Neural progenitor cell (in vitro differentiated cells): ENCODE measurements around the gene GABBR2.

Experiments
- CTCF ChIP-seq: fragments of 200-600 bp; sonication (generic); IDR thresholded peaks from 2 replicates; pipeline ENCODE4 v1.5.1; 2017; ENCODE audit warnings: antibody characterized with exemption, mild to moderate bottlenecking
- EZH2 ChIP-seq: fragments of 200-600 bp; sonication (generic); IDR thresholded peaks from 2 replicates; pipeline ENCODE4 v1.6.1; 2017; ENCODE audit warnings: antibody characterized with exemption, mild to moderate bottlenecking, moderate library complexity

GRCh38 chr9:98500337-98500919 lies 208.3 kb downstream of the GABBR2 start:
- no peak for TF ChIP-seq CTCF
- no peak for TF ChIP-seq EZH2
